Left ventricle myocardium inferior (tissue), 1 donor: ENCODE results near the gene CDC25C. TPM values are rescaled to one million over a fixed set of nuclear protein-coding genes. Genes with fewer than 3 reads are reported as not detected.

ENCODE experiments used
- DNase-seq: peaks from one replicate; pipeline ENCODE4 v3.0.0-alpha.2; 2020
- H3K27ac ChIP-seq: fragments of 200-600 bp; replicated peaks from 2 replicates; pipeline ENCODE4 v1.8.0; 2021
- H3K27me3 ChIP-seq: fragments of 200-600 bp; 2 replicates; pipeline ENCODE4 v1.8.0; 2021; ENCODE audit warnings: low read depth
- H3K36me3 ChIP-seq: fragments of 200-600 bp; 2 replicates; pipeline ENCODE4 v1.8.0; 2021
- H3K4me1 ChIP-seq: fragments of 200-600 bp; 2 replicates; pipeline ENCODE4 v1.8.0; 2021
- H3K4me3 ChIP-seq: fragments of 200-600 bp; 2 replicates; pipeline ENCODE4 v1.8.0; 2021; ENCODE audit warnings: mild to moderate bottlenecking, moderate library complexity
- H3K9me3 ChIP-seq: fragments of 200-600 bp; replicated peaks from 2 replicates; pipeline ENCODE4 v1.8.0; 2021
- intact Hi-C: fragments of 100-400 bp; cut with micrococcal nuclease; formaldehyde crosslinking; loops from one replicate; pipeline ENCODE4 v1.11.0; 2022
- total RNA-seq: library from RNA; stranded (reverse); fragmentation: NEBNext Ultra II Directional; extraction: Animal tissue kit (Norgen Biotek cat#: 25700); gene quantifications from one replicate; pipeline ENCODE4 v1.2.1, GENCODE V29; 2021
- TF ChIP-seq, protein P1 (sequence below): fragments of 200-600 bp; IDR thresholded peaks from 2 replicates; pipeline ENCODE4 v1.8.0; 2021; ENCODE audit warnings: antibody characterized with exemption, mild to moderate bottlenecking, borderline replicate concordance
- donor health status: DM: no; HTN: yes; CAD: no; lungs with severe emphysema.

CDC25C gene
- total RNA-seq, 1 donor from 2014 or later: not detected

DNA sequence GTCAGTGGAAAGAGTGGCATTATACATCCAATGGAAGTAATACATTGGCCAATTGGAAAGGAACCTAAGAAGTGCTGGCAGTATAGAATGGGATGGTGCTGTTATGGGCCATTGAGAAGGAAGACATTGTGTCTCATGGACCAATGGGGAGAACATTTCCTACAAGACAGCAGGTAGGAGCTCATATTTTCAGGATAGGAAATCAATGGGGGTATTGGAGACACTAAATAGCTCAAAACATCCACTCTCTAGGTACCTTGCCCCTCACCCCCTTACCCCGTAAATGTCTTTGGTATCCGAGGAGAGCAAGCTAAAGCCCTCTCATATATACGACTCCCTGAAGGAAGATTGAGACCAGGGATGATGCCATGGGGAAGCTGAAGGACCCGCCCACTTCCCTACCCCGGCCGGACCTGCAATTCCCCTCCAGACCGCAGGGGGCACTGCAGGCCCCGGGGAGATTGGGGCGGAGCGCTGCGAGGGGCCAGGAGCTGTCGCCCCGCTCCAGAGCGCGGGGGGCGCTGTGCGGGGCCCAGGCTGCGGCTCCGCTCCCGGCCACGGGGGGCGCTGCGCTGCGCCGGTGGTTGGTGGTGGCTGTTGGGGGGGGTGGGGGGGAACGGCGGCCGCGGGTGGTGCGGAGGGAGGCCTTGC is 20.6 kb upstream of the CDC25C start, which contains the start of gene KDM3B:
Gene KDM3B, plus strand, starts transcription at position 615 of the 651 bp plus-strand sequence. CDS start 111 bp downstream, outside the sequence.
- intact Hi-C loops: no loop called here
- TF ChIP-seq, protein P1, sequence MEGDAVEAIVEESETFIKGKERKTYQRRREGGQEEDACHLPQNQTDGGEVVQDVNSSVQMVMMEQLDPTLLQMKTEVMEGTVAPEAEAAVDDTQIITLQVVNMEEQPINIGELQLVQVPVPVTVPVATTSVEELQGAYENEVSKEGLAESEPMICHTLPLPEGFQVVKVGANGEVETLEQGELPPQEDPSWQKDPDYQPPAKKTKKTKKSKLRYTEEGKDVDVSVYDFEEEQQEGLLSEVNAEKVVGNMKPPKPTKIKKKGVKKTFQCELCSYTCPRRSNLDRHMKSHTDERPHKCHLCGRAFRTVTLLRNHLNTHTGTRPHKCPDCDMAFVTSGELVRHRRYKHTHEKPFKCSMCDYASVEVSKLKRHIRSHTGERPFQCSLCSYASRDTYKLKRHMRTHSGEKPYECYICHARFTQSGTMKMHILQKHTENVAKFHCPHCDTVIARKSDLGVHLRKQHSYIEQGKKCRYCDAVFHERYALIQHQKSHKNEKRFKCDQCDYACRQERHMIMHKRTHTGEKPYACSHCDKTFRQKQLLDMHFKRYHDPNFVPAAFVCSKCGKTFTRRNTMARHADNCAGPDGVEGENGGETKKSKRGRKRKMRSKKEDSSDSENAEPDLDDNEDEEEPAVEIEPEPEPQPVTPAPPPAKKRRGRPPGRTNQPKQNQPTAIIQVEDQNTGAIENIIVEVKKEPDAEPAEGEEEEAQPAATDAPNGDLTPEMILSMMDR: peak; percentile 93
- H3K27ac ChIP-seq: peak within 1 kb of the TSS; percentile 99
- H3K9me3 ChIP-seq: peaks cover 7% of the 10 kb centered on the region
- no peaks in the 10 kb centered on the region for H3K27me3 ChIP-seq
- peak within 1 kb of the TSS; percentile 95 for H3K4me3 ChIP-seq
- peak; percentile 85 for DNase-seq
- peaks cover 14% of the 10 kb centered on the region for H3K36me3 ChIP-seq
- H3K4me1 ChIP-seq: peaks cover 78% of the 10 kb centered on the region

DNA sequence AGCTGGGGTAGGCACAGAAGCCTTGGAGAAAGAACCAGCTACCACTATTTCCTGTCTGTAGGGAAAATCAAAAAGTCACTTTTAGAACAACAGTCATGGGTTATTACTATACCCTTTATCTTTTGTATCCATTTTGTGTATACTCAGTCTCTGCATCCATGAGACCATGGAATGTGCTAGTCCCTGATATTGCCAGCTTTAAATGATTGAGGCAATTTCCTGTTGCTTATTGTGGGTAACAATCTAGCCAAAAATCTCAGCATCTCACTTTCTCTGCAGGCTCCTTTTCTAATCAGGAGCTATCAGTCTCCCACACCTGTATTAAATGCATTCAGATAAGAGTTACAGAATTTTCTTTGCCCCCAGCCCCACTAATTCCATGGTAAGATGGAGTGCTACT is 19.9 kb upstream of the CDC25C start:
- Histone ChIP-seq H3K36me3 (peaks cover 21% of the 10 kb centered on the region), H3K4me3 (no peak overlapping the region), H3K27me3 (no peaks in the 10 kb centered on the region), H3K9me3 (peaks cover 7% of the 10 kb centered on the region), H3K4me1 (peaks cover 71% of the 10 kb centered on the region), H3K27ac (peak overlapping the region; percentile 99)
- TF ChIP-seq, protein P1: no peak
- intact Hi-C loops: no loop called here
- no peak for DNase-seq

DNA sequence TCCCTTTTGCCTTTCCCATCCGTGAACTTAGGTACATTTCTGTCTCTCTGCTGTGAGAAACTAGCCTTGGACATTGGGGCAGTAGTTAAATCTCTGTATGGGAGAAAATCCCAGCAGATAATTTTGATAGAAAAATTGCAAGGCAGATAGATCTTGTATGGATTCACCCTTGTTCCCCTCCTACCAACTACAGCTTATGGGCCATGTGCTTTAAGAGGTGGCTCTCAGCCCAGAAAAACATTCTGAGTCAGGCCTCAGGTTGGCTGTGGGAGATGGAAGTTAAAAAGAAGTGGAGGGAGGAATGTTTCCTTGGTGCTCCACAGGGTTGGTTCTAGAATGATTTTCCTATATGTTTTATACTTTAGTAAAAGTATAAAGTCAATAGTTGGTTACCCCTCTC is 19.5 kb upstream of the CDC25C start:
- no peak overlapping the region for H3K4me3 ChIP-seq
- TF ChIP-seq, protein P1: no peak
- no peak for DNase-seq
- no peaks in the 10 kb centered on the region for H3K27me3 ChIP-seq
- peaks cover 25% of the 10 kb centered on the region for H3K36me3 ChIP-seq
- peaks cover 7% of the 10 kb centered on the region for H3K9me3 ChIP-seq
- intact Hi-C loops: no loop called here
- peaks cover 67% of the 10 kb centered on the region for H3K4me1 ChIP-seq
- peak overlapping the region; percentile 99 for H3K27ac ChIP-seq

DNA sequence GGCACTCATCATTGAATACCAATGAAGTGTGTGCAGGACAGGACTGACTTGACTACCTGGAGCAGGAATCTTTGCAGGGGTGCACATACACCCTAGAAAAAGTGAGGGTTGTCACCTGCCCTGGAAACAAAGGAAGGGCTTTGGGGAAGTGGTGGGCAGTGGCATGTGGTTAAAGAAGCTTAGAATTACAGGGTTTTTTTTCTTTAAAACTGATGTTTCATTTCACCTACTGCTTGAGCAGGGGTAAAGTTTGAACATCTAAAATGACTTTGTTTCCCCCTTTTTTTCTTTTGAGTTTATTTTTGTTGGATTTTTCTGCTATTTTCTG is 18.9 kb upstream of the CDC25C start:
- H3K4me1 ChIP-seq: peaks cover 61% of the 10 kb centered on the region
- H3K36me3 ChIP-seq: peaks cover 31% of the 10 kb centered on the region
- peak overlapping the region; percentile 99 for H3K27ac ChIP-seq
- no peaks in the 10 kb centered on the region for H3K27me3 ChIP-seq
- no peak overlapping the region for H3K4me3 ChIP-seq
- peaks cover 7% of the 10 kb centered on the region for H3K9me3 ChIP-seq
- DNase-seq: no peak
- TF ChIP-seq, protein P1: no peak
- intact Hi-C loops: no loop called here

DNA sequence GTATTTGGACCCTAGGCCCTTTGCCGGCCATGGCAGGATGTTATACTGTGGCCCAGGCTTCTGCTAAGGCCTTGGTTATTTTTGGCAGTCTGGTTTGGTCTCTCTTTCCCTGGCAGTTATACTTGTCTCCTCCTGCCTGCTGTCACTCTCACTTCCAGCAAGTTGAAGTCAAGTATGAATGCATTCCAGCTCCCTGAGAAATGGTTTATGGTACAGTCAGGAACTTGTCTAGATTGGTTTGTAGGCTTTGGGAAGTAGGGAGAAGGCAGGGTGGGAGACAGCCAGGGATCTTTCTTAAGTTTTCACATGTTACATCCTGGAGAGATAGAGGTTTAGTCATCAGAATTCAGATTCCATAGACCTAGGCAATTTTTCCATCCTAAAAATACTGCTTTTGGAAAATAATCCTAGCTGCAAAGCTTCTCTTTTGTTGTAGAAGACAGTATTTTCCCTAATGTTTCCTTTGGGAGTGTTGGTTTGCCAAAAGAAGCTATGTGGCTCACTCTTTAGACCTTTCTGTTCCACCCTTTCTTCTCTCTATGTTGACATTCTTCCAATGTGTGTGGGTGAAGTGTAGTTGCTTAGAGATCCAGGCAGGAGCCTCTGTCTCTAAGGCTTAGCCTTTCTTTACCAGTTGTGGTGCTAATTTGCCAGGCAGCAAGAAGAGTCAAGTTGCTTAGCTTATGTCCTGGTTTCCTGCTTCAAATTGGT is 18.4 kb upstream of the CDC25C start:
- H3K27me3 ChIP-seq: no peaks in the 10 kb centered on the region
- TF ChIP-seq, protein P1: no peak

More for the DNA sequence above, 18.4 kb upstream of the CDC25C start:
- intact Hi-C loops: no loop called here
- H3K9me3 ChIP-seq: peaks cover 7% of the 10 kb centered on the region
- H3K4me1 ChIP-seq: peaks cover 56% of the 10 kb centered on the region
- no peak overlapping the region for H3K4me3 ChIP-seq
- DNase-seq: no peak
- H3K27ac ChIP-seq: peak overlapping the region; percentile 99
- H3K36me3 ChIP-seq: peaks cover 36% of the 10 kb centered on the region
